IPS DF 6.9 (cell line): Measurements from ENCODE around the gene RAD51B.

Experiments
- DNase-seq: peaks from one replicate; pipeline ENCODE4 v3.0.0-alpha.2; 2013; ENCODE audit warnings: low read depth, low spot score
- H3K27ac ChIP-seq: one replicate; pipeline ENCODE4 v1.5.1; 2013; ENCODE audit warnings: low read length, control low read depth
- H3K27me3 ChIP-seq: 2 replicates; pipeline ENCODE4 v1.6.1; 2013; ENCODE audit warnings: mild to moderate bottlenecking, low read length; ENCODE audit not compliant: control insufficient read depth, insufficient read depth
- H3K36me3 ChIP-seq: 2 replicates; pipeline ENCODE4 v1.6.1; 2013; ENCODE audit warnings: low read length; ENCODE audit not compliant: control insufficient read depth, insufficient read depth
- H3K4me1 ChIP-seq: 2 replicates; pipeline ENCODE4 v1.6.1; 2013; ENCODE audit warnings: low read length; ENCODE audit not compliant: control insufficient read depth, insufficient read depth
- H3K4me3 ChIP-seq: 2 replicates; pipeline ENCODE4 v1.5.1; 2013; ENCODE audit warnings: mild to moderate bottlenecking, low read length
- H3K9me3 ChIP-seq: 2 replicates; pipeline ENCODE4 v1.6.1; 2013; ENCODE audit warnings: low read length, inconsistent platforms; ENCODE audit not compliant: control insufficient read depth, insufficient read depth
- WGBS: extraction: QIAGEN DNeasy Blood & Tissue Kit; methylation state at CpG from one replicate; pipeline ENCODE4 v1.1.7; 2013; ENCODE audit warnings: mixed read lengths, missing lambda C conversion rate; ENCODE audit not compliant: insufficient read length, insufficient coverage; 5-methylcytosine and 5-hydroxymethylcytosine counted together

RAD51B gene

DNA sequence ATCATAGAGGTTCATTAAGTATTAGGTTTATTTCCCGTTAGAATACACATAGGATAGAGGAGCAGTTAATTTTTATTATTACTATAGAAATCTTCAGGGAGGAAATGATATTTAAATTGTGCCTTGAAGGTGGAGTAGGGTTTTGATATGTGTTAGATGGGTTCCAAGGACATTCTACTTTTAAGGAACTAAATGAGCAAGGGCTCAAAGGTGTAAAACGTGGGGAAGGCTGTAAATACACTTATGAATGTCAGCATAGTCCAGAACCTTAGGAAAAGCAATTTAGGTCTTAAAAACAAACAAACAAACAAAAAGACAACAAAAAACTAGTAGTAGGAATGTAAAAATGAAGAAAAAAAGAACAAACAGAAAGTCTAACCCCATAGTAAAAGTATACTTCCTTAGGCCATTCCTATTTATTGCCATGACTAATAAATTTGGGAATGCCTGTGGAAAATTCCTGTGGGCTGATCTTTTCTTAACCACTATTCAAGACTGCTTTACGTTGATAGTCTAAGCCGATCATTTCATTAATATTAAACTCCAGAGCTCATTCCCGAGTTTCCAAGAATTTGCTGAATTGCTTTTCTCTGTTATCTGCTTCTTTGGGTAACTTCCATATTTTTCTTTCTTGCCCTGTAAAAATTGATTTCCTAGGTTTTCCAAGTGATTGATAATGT lies 180.3 kb downstream of the RAD51B start:
- H3K4me3 ChIP-seq: no peak overlapping the region
- H3K27me3 ChIP-seq: no peaks in the 10 kb centered on the region
- no peaks in the 10 kb centered on the region for H3K9me3 ChIP-seq
- WGBS: no CpG with 5 or more reads among the region's 5 CpGs
- no peaks in the 10 kb centered on the region for H3K36me3 ChIP-seq
- no peaks in the 10 kb centered on the region for H3K4me1 ChIP-seq
- no peak for DNase-seq
- H3K27ac ChIP-seq: no peak overlapping the region

DNA sequence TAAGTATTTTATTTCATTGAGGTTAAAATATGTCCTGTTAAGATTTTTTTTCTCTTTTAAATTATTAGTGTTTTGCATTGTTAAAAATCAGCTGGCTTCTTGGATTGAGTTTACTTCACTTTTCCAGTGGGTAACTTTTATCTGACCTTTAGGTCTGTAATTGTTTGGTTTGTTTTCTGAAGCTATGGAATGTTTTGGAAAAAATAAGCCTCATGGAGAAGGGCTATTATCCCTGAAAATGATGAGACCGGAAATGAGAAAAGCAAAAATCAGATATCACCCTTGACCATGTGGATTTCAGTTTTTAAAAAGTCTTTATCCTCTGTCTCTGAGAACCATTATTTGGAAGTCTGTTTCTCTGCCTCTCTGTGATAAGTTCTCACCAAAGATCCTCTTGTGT lies 180.9 kb downstream of the RAD51B start:
- H3K4me3 ChIP-seq: no peak overlapping the region
- H3K36me3 ChIP-seq: no peaks in the 10 kb centered on the region
- no peaks in the 10 kb centered on the region for H3K27me3 ChIP-seq
- no peak overlapping the region for H3K27ac ChIP-seq
- WGBS: no CpG with 5 or more reads among the region's 1 CpG
- H3K4me1 ChIP-seq: no peaks in the 10 kb centered on the region
- no peak for DNase-seq
- no peaks in the 10 kb centered on the region for H3K9me3 ChIP-seq

DNA sequence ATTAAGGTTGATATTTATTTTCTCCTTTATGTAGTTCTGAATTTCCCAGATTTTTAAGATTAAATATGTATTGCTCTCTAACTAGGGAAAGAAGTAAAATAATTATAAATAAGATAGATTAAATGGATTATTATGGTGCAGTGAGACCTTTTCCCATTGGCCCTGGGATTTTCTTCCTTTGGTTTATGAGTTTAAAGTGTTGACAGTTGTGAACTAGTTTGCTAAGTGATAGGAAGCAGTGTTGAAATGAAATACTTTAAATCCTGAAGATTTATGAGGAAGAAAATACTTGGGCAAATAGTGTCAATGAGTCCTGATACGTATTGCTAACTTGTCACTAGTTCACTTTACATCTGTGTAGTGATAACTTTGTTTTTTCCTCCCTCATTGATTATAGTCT lies 188.9 kb downstream of the RAD51B start:
- Histone ChIP-seq H3K4me3 (no peak overlapping the region), H3K27me3 (no peaks in the 10 kb centered on the region), H3K4me1 (no peaks in the 10 kb centered on the region), H3K9me3 (no peaks in the 10 kb centered on the region), H3K27ac (no peak overlapping the region), H3K36me3 (no peaks in the 10 kb centered on the region)
- DNase-seq: no peak
- no CpG with 5 or more reads among the region's 1 CpG for WGBS

DNA sequence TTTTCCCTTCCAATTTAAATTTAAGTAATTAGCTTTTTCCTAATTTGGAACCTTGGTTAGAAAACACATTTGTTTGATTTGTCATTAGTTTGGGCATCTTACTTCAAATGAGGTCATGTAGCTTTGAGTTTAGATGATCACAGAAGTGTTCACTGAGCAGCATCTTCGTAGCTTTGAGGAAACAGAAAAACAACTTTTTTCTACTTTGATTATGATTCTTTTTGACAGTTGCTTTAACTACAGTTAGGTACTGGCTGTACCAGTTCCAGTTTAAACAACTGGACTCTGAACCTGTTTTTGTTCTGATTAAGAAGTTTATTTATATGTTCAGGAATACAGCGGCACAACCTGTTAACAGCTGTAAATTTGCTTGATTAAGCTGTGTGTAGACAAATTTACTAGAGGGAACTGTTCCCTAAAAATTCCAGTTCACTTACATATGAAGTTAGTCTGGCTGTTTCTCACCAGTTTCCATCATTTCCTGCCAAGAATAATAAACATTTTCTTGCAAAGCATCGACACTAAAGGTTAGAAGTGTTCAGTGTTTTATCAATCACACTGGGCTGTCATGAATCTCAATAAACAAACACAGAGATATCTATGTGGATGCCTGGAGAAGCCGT lies 191.9 kb downstream of the RAD51B start:
- no peaks in the 10 kb centered on the region for H3K4me1 ChIP-seq
- H3K4me3 ChIP-seq: no peak overlapping the region
- no peak overlapping the region for H3K27ac ChIP-seq
- H3K9me3 ChIP-seq: no peaks in the 10 kb centered on the region
- no CpG with 5 or more reads among the region's 4 CpGs for WGBS
- no peak for DNase-seq
- no peaks in the 10 kb centered on the region for H3K27me3 ChIP-seq
- H3K36me3 ChIP-seq: no peaks in the 10 kb centered on the region

DNA sequence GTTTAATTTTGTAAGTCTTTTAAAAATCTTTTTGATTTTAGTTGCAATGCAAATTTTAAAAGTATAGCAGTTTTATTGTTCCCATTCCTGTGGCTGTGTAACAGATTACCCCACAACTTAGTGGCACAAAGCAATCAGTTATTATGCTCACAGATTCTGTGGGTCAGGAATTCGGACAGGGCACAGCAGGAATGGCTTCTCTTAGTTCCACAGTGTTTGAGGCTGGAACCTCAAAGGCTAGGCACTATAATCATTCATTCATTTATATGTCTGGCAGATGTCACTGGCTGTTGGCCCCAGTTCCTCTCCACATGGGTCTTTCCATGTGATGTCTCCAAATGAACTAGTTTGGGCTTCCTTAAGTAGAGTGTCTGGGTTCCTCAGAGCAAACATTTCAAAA lies 193.3 kb downstream of the RAD51B start:
- no peak for DNase-seq
- no CpG with 5 or more reads among the region's 1 CpG for WGBS
- H3K4me1 ChIP-seq: no peaks in the 10 kb centered on the region

DNA sequence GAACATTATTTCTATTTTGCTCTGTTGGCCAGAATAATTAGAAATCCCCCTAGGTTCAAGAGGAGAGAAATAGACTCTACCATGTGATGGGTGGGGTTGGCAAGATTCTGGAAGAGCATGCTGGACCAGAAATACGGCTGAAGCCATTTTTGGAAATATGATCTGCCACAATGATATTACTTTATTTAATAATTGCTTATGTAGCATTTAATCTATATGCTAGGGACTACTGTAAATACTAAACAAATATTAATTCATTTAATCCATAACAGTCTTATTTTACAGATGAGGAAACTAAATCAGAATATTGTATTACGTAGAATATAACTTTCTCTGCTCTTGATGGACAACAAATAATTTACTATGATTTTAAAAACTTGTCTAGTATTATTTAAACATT lies 193.7 kb downstream of the RAD51B start:
- no peak overlapping the region for H3K27ac ChIP-seq
- no CpG with 5 or more reads among the region's 2 CpGs for WGBS
- no peaks in the 10 kb centered on the region for H3K36me3 ChIP-seq
- H3K9me3 ChIP-seq: no peaks in the 10 kb centered on the region
- no peaks in the 10 kb centered on the region for H3K4me1 ChIP-seq
- H3K4me3 ChIP-seq: no peak overlapping the region
- H3K27me3 ChIP-seq: no peaks in the 10 kb centered on the region
- no peak for DNase-seq

More for the DNA sequence above, 193.3 kb downstream of the RAD51B start:
- H3K9me3 ChIP-seq: no peaks in the 10 kb centered on the region
- no peak overlapping the region for H3K27ac ChIP-seq
- no peaks in the 10 kb centered on the region for H3K27me3 ChIP-seq
- no peaks in the 10 kb centered on the region for H3K36me3 ChIP-seq
- no peak overlapping the region for H3K4me3 ChIP-seq

DNA sequence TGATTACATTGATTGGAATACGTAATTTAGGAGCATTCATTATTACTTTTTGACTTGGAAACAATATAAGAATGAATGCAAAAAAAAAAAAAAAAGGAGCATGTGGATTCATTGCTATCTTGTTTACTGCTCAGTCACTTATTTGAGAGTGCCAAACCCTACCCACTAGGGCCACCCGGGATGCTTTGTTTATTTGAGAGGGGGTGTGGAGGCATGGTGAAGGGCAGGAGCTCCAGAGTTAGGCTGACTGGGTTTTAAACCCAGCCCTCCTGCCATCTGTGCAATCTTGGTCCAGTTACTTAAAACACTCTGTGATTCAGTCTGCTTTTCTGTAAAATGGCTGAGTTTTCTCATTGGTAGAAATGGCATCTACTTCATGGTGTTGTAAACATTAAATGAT lies 195.2 kb downstream of the RAD51B start:
- no CpG with 5 or more reads among the region's 2 CpGs for WGBS

DNA sequence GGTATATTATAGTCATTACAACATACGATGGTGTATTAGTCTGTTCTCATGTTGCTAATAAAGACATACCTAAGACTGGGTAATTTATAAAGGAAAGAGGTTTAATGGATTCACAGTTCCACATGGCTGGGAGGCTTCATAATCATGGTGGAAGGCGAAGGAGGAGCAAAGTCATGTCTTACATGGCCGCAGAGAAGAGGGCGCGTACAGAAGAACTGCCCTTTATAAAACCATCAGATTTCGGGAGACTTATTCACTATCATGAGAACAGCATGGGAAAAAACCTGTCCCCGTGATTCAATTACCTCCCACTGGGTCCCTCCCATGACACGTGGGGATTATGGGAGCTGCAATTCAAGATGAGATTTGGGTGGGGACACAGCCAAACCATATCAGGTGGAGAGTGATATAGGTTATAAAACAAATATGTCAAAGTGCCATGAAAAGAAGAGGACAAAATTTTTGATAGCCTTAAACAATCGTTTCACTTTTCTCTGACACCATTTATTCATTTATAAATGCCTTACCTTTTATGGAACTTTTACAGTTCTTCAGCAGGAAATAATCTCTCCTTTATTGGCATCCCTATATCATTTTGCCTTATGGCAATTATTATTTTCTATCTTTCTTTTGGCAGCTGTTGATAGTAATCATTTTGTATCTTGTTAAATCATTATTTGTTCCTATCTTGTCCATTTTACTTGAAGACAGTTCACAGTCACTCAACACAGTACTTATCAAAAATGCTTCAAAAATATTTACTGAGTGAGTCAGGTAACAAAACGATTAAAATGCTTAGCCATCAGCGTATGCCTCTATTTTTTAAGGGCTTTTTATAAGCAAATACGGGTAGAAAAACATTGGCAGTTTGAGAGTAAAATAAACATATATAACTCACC lies 196.0 kb downstream of the RAD51B start:
- no peaks in the 10 kb centered on the region for H3K36me3 ChIP-seq
- WGBS: no CpG with 5 or more reads among the region's 12 CpGs
- no peaks in the 10 kb centered on the region for H3K4me1 ChIP-seq
- no peaks in the 10 kb centered on the region for H3K9me3 ChIP-seq
- no peak overlapping the region for H3K4me3 ChIP-seq
- no peak overlapping the region for H3K27ac ChIP-seq
- H3K27me3 ChIP-seq: no peaks in the 10 kb centered on the region
- DNase-seq: no peak

More for the DNA sequence above, 195.2 kb downstream of the RAD51B start:
- no peaks in the 10 kb centered on the region for H3K27me3 ChIP-seq
- no peak overlapping the region for H3K4me3 ChIP-seq
- DNase-seq: no peak
- H3K36me3 ChIP-seq: no peaks in the 10 kb centered on the region
- H3K27ac ChIP-seq: no peak overlapping the region
- H3K9me3 ChIP-seq: no peaks in the 10 kb centered on the region
- H3K4me1 ChIP-seq: no peaks in the 10 kb centered on the region

DNA sequence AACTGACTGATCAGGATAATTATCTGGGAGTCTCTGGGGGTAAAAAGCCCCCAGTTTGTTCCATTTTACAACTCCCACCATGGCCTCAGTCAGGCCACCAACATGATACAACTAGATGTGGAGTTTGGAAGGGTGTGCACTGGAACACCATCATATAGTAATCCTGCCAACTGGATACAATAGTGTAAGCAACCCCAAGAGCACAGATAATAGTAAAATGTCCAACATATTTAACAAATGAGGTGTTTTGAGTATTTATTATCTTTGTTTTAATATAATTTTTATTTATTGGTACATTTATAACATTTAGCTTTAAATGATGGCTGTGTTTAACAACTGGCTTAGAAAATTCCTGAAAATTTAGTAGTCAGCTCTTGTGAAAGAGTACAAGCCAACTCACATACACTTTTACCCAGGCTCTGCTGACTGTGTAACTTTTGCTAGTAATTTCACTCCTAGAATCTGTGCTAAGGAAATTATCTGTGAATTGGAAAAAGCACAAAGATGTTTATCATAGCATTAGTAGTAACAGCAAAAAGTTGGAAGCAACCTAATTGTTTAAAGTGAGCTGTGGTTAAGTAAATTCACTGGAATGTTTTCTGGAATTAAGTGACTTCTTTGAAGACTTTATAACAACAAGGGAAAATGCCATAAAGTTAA lies 196.8 kb downstream of the RAD51B start:
- DNase-seq: no peak
- Histone ChIP-seq H3K4me1 (no peaks in the 10 kb centered on the region), H3K27me3 (no peaks in the 10 kb centered on the region), H3K4me3 (no peak overlapping the region), H3K9me3 (no peaks in the 10 kb centered on the region), H3K27ac (no peak overlapping the region), H3K36me3 (no peaks in the 10 kb centered on the region)

DNA sequence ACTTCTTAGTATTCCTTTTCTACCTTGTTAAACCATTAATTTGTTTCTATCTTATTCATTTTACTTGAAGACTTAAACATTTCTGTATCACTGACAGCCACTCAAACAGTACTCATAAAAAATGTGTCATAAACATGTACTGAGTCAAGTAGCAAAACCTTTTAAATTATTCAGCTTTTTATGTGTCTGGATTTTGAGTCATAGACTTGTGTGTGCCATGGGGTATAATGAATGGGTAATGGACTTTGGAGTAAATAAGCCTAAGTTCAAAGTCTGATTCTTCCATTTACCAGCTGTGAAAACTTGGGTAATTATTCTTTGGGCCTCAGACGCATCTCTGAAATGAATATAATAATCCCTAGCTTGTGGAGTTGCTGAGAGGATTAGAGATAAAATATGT lies 199.0 kb downstream of the RAD51B start:
- DNase-seq: no peak
- no CpG with 5 or more reads among the region's 1 CpG for WGBS
- no peaks in the 10 kb centered on the region for H3K4me1 ChIP-seq
- H3K27me3 ChIP-seq: no peaks in the 10 kb centered on the region
- H3K36me3 ChIP-seq: no peaks in the 10 kb centered on the region
- H3K27ac ChIP-seq: no peak overlapping the region
- H3K9me3 ChIP-seq: no peaks in the 10 kb centered on the region
- H3K4me3 ChIP-seq: no peak overlapping the region
